ENCODE measurements around the gene UNC13A. TPM values are rescaled to one million over a fixed set of nuclear protein-coding genes. Genes with fewer than 3 reads are reported as not detected.

The UNC13A gene
- total RNA-seq, 1 donor from 2014 or later, result 0.13 TPM

Other genes with a start within 250 kb of the UNC13A start
- 0.15 TPM for gene TMEM221, start 239.7 kb downstream of the UNC13A start, total RNA-seq
- gene NXNL1, start 227.4 kb downstream of the UNC13A start, total RNA-seq, result not detected
- 7.0 TPM for gene SLC27A1, start 217.8 kb downstream of the UNC13A start, total RNA-seq
- 38.9 TPM for gene PGLS, start 176.7 kb downstream of the UNC13A start, total RNA-seq
- gene COLGALT1, start 132.7 kb downstream of the UNC13A start, total RNA-seq, result 31.5 TPM
- 14.3 TPM for gene MAP1S, start 31.1 kb upstream of the UNC13A start, total RNA-seq
- 1.7 TPM for gene FCHO1, start 63.1 kb upstream of the UNC13A start, total RNA-seq
- 1.2 TPM for gene B3GNT3, start 106.8 kb upstream of the UNC13A start, total RNA-seq
- gene INSL3, start 133.2 kb upstream of the UNC13A start, total RNA-seq, result not detected
- 1.2 TPM for gene JAK3, start 159.6 kb upstream of the UNC13A start, total RNA-seq
- 493 TPM for gene RPL18A, start 171.6 kb upstream of the UNC13A start, total RNA-seq
- not detected for gene SLC5A5, start 183.6 kb upstream of the UNC13A start, total RNA-seq
- 31.6 TPM for gene CCDC124, start 244.7 kb upstream of the UNC13A start, total RNA-seq

All from left lobe of liver (tissue), 1 donor.